HG03039 (cell line): ENCODE data around the gene RXFP3.

Source experiments
- ATAC-seq: cut with Tn5 transposase; IDR thresholded peaks from one replicate; pipeline ENCODE4 v1.9.1; 2021; ENCODE audit warnings: mild to moderate bottlenecking, moderate library complexity; ENCODE audit not compliant: unreplicated experiment

Gene RXFP3

GRCh38 chr5:33978306-33978705 lies 42.1 kb downstream of the RXFP3 start:
- no peak for ATAC-seq

DNA sequence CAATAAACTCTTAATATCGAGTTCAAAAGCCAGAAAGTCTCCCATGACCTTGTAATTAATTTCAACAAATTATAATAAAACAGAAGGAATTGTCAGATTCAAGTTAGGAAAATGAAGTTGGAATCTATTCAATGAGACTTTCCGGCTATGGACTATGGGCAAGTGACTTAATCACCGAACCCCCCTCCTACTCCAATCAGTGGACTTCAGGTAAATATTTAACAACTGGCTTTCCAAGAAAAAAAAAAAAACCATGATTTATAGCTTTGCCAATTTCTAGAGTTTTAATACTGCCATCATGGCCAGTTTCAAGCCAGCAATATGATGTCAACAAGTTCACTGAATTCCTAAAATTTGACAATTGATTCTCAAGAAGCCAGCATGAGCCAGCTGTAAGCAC lies 43.8 kb downstream of the RXFP3 start:
- ATAC-seq: no peak

GRCh38 chr5:33981408-33982162 lies 45.4 kb downstream of the RXFP3 start:
- ATAC-seq: no peak

- no peak for ATAC-seq
Measured at GRCh38 chr5:33984178-33984577, 48.0 kb downstream of the RXFP3 start.

DNA sequence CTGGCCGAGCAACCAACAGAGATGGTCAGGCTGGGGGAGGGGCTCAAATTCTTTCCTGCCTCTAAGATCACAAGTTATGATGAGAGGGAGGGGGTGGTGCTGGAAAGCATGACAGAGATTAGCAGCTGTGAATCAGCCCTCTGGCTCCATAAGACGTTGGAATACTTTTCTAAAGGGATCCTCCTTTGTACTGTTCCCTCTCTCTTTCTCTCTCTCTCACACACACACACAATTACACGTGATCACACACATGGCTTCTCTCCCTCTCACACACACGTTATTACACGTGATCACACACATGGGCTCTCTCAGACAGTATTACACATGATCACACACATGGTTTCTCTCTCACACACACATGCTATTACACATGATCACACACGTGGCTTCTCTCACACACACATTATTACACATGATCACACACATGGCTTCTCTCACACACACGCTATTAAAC lies 48.5 kb downstream of the RXFP3 start, which contains the start of gene SLC45A2:
Gene SLC45A2 (minus strand): TSS at position 23 of the 454 bp plus-strand sequence. CDS start 110 bp downstream, outside the sequence.
- ATAC-seq: no peak

- ATAC-seq: no peak
Measured at GRCh38 chr5:33985447-33985846, 49.3 kb downstream of the RXFP3 start.
